Measurements from ENCODE around the gene INTS13. TPM values are rescaled to one million over a fixed set of nuclear protein-coding genes. Genes with fewer than 3 reads are reported as not detected.

INTS13 gene
- total and polyA plus RNA-seq, 2 donors (not counting 3 experiments of a cell fraction or from before 2014, with no cell fraction given) = 8.7 to 35.9 TPM

DNA sequence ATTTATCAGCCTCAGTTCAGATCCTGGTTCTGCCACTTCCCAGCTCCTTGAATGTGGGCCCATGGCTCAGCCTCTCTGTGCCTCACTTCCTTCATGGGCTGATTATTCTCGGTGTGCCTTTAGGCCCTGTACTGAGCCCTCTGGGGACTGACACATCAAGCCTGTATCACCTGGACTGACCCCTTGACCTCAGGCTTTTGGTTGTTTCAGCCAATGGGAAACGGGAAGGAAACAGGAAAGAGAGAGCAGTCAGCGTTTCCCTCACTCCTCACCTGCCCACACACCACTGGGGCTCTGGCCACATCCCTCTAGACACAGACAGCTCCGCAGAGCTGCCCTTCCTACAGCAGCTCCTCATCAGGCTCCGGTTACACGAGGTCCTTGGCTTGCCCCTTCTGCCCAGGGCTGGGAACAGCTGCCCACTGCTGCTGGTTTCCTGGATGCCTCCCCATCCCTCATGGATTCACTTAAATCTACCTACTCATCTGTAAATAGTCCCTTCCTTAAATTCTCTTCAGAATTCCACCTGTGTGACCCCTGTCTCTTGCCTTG lies 67.8 kb downstream of the INTS13 start:
- Histone ChIP-seq H3K27me3 (ENCODE audit: control insufficient read depth in 2 of 2, insufficient read depth in 2 of 2, low read length in 2 of 2) (no peaks in the 10 kb centered on the region), H3K4me2 (ENCODE audit: insufficient read depth, low read length) (no peak overlapping the region), H4K20me1 (replicated peaks; ENCODE audit: control insufficient read depth, extremely low read depth, insufficient read depth, low read length) (no peaks in the 10 kb centered on the region), H2AFZ (ENCODE audit: low read depth, low read length) (no peak overlapping the region), H3K79me2 (ENCODE audit: control insufficient read depth, insufficient read depth, low read length) (no peaks in the 10 kb centered on the region), H3K36me3 (ENCODE audit: control insufficient read depth in 2 of 2, extremely low read depth in 1 of 2, insufficient read depth in 2 of 2, low read length in 2 of 2) (no peaks in the 10 kb centered on the region), H3K9me1 (replicated peaks; ENCODE audit: control insufficient read depth, extremely low read depth, insufficient read depth, low read length) (peaks cover 2% of the 10 kb centered on the region), H3K27ac (ENCODE audit: insufficient read depth, low read depth, low read length) (peak overlapping the region; percentile 47), H3K9me3 (replicated peaks; ENCODE audit: control insufficient read depth, insufficient read depth, low read length) (no peaks in the 10 kb centered on the region), H3K4me3 (replicated peaks in 1 of 3; ENCODE audit: insufficient read depth in 1 of 3, low read depth in 1 of 3, low read length in 3 of 3) (no peak overlapping the region), H3K9ac (replicated peaks; ENCODE audit: extremely low read depth, insufficient read depth, low read length) (peak overlapping the region; percentile 21), H3K4me1 (ENCODE audit: control insufficient read depth, extremely low read depth, insufficient read depth, low read length) (peaks cover 16% of the 10 kb centered on the region)
- CTCF ChIA-PET = interaction anchor here (1.0 to 8.1 kb wide), 7 partner anchors 9 to 36 kb away, joined by 3 to 68 read pairs (median 9); partner anchors contain the start of gene ITPR2
- POLR2A ChIA-PET = interaction anchor here (0.8 kb wide), 1 partner anchor 12 kb away, joined by 3 read pairs; no protein-coding TSS in a partner anchor
- dilution Hi-C loops (cut with MboI; ENCODE audit: extremely low pct_ligation_motif_present, low sequenced_read_pairs) = no loop called here
- intact Hi-C loops (cut with micrococcal nuclease) = loop anchor here (1.0 kb wide), 1 partner anchor 13 kb away; no protein-coding TSS in a partner anchor
- DNase-seq (ENCODE audit: low read depth, low spot score) (no peak), FAIRE-seq (no peak)
- no TSS peak for BruUV-seq (replicated peaks)
- TF ChIP-seq GATA2 (IDR thresholded peaks at IDR 0.05; ENCODE audit: insufficient read depth, insufficient read length, low read depth, low read length) (no peak), JUN (IDR thresholded peaks at IDR 0.05; ENCODE audit: borderline replicate concordance, insufficient read depth, insufficient read length, low read depth) (no peak), POLR2AphosphoS5 (IDR thresholded peaks at IDR 0.05; ENCODE audit: insufficient read depth, low read depth, low read length) (no peak), MYC (IDR thresholded peaks at IDR 0.05; ENCODE audit: low read depth, low read length) (no peak), FOS (IDR thresholded peaks at IDR 0.05; ENCODE audit: borderline replicate concordance, insufficient read depth, low read length) (no peak), EZH2 (IDR thresholded peaks at IDR 0.05; ENCODE audit: borderline replicate concordance, low read depth, low read length, severe bottlenecking) (no peak), POLR2A (IDR thresholded peaks at IDR 0.05; ENCODE audit: low read depth, low read length) (no peak)
- TF ChIP-seq, protein P1, sequence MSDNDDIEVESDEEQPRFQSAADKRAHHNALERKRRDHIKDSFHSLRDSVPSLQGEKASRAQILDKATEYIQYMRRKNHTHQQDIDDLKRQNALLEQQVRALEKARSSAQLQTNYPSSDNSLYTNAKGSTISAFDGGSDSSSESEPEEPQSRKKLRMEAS (IDR thresholded peaks at IDR 0.05; ENCODE audit: insufficient read depth, insufficient read length) = no peak
- TF ChIP-seq, protein P2, sequence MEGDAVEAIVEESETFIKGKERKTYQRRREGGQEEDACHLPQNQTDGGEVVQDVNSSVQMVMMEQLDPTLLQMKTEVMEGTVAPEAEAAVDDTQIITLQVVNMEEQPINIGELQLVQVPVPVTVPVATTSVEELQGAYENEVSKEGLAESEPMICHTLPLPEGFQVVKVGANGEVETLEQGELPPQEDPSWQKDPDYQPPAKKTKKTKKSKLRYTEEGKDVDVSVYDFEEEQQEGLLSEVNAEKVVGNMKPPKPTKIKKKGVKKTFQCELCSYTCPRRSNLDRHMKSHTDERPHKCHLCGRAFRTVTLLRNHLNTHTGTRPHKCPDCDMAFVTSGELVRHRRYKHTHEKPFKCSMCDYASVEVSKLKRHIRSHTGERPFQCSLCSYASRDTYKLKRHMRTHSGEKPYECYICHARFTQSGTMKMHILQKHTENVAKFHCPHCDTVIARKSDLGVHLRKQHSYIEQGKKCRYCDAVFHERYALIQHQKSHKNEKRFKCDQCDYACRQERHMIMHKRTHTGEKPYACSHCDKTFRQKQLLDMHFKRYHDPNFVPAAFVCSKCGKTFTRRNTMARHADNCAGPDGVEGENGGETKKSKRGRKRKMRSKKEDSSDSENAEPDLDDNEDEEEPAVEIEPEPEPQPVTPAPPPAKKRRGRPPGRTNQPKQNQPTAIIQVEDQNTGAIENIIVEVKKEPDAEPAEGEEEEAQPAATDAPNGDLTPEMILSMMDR (IDR thresholded peaks at IDR 0.05; ENCODE audit: extremely low read depth in 1 of 2, insufficient read depth in 1 of 2, low read depth in 1 of 2, low read length in 2 of 2) = no peak

All from endothelial cell of umbilical vein (primary cell).